ENCODE results near the gene ZFP42.
"Not testable (repeated sequence)": the region's sequence is repeated elsewhere in the genome, so short reads cannot be mapped to it uniquely, and the experiment has no call there.

The ZFP42 gene

GRCh38 chr4:187995322-187996207 lies at the start of gene ZFP42:
Gene ZFP42 (plus strand): TSS chr4:187995771. CDS start chr4:188002808, 7,037 bp downstream.
- no peak for DNase-seq (ENCODE audit: low read depth)

- no peak for DNase-seq (ENCODE audit: low read depth)
These were observed 34.4 kb upstream of the ZFP42 start for GRCh38 chr4:187961171-187961570.

- DNase-seq (ENCODE audit: low read depth), result no peak
These were observed 33.6 kb upstream of the ZFP42 start for GRCh38 chr4:187961961-187962360.

- DNase-seq (ENCODE audit: low read depth), result no peak
These were observed 32.6 kb upstream of the ZFP42 start for GRCh38 chr4:187962926-187963325.

GRCh38 chr4:187965726-187966125 lies 29.8 kb upstream of the ZFP42 start:
- no peak for DNase-seq (ENCODE audit: low read depth)

GRCh38 chr4:187972135-187972534 lies 23.4 kb upstream of the ZFP42 start:
- no peak for DNase-seq (ENCODE audit: low read depth)

- DNase-seq (ENCODE audit: low read depth), result no peak
These were observed 11.8 kb upstream of the ZFP42 start for GRCh38 chr4:187983746-187984145.

- DNase-seq (ENCODE audit: low read depth), result no peak
These were observed 2.6 kb upstream of the ZFP42 start for GRCh38 chr4:187992971-187993370.

GRCh38 chr4:187993827-187994226 lies 1.7 kb upstream of the ZFP42 start:
- no peak for DNase-seq (ENCODE audit: low read depth)

- DNase-seq (ENCODE audit: low read depth), result no peak
These were observed 1.1 kb downstream of the ZFP42 start for GRCh38 chr4:187996502-187997177.

- DNase-seq (ENCODE audit: low read depth), result not testable (repeated sequence)
These were observed 2.4 kb downstream of the ZFP42 start for GRCh38 chr4:187997991-187998390.

GRCh38 chr4:187999406-187999932 lies 3.9 kb downstream of the ZFP42 start:
- no peak for DNase-seq (ENCODE audit: low read depth)

- DNase-seq (ENCODE audit: low read depth), result no peak
These were observed 6.8 kb downstream of the ZFP42 start for GRCh38 chr4:188002323-188002722.

- DNase-seq (ENCODE audit: low read depth), result no peak
These were observed 7.2 kb downstream of the ZFP42 start for GRCh38 chr4:188002751-188003150.

- DNase-seq (ENCODE audit: low read depth), result no peak
These were observed 10.0 kb downstream of the ZFP42 start for GRCh38 chr4:188005561-188005960.

GRCh38 chr4:188006285-188006848 lies 10.8 kb downstream of the ZFP42 start:
- DNase-seq (ENCODE audit: low read depth), result no peak

- peak; percentile 6 for DNase-seq (ENCODE audit: low read depth)
These were observed 12.8 kb downstream of the ZFP42 start for GRCh38 chr4:188008377-188008776.

GRCh38 chr4:188012426-188012945 lies 16.9 kb downstream of the ZFP42 start:
- no peak for DNase-seq (ENCODE audit: low read depth)

GRCh38 chr4:188015025-188015940 lies 19.7 kb downstream of the ZFP42 start:
- DNase-seq (ENCODE audit: low read depth), result no peak

- DNase-seq (ENCODE audit: low read depth), result no peak
These were observed 21.2 kb downstream of the ZFP42 start for GRCh38 chr4:188016754-188017153.

- no peak for DNase-seq (ENCODE audit: low read depth)
These were observed 22.7 kb downstream of the ZFP42 start for GRCh38 chr4:188018262-188018661.
